ENCODE measurements around the gene BAIAP2L1. TPM values are rescaled to one million over a fixed set of nuclear protein-coding genes. Genes with fewer than 3 reads are reported as not detected.

BAIAP2L1 gene
- total RNA-seq, 2 experiments from 2014 or later: 0.33 to 0.61 TPM

GRCh38 chr7:98338441-98338840 lies 62.4 kb downstream of the BAIAP2L1 start:
- no peak overlapping the region for H3K4me3 ChIP-seq (ENCODE audit: low read length)
- ChIA-PET CTCF (no interaction called here), POLR2A (no interaction called here)
- Mint-ChIP-seq H3K27me3 (no peaks in the 10 kb centered on the region), H3K27ac (no peak overlapping the region), H3K4me1 (ENCODE audit: low read depth) (no peaks in the 10 kb centered on the region), H3K36me3 (ENCODE audit: low read depth) (no peaks in the 10 kb centered on the region), H3K4me3 (no peak overlapping the region), H3K9me3 (peaks cover 3% of the 10 kb centered on the region)
- TF ChIP-seq CTCF (IDR thresholded peaks at IDR 0.05): no peak
- intact Hi-C loops (cut with DNase I, micrococcal nuclease): no loop called here
- no peaks in the 10 kb centered on the region for H3K27me3 ChIP-seq (ENCODE audit: control insufficient read depth in 1 of 2, insufficient read depth in 2 of 2, low read length in 2 of 2)
- ATAC-seq (ENCODE audit: poor library complexity) (no peak), DNase-seq (no peak)
- H3K36me3 ChIP-seq (ENCODE audit: insufficient read depth, low read length): no peaks in the 10 kb centered on the region
- no peak overlapping the region for H3K27ac ChIP-seq (ENCODE audit: low read depth in 1 of 2, low read length in 2 of 2)
- peaks cover 0 to 4% of the 10 kb centered on the region in 2 experiments for H3K9me3 ChIP-seq (ENCODE audit: control insufficient read depth in 1 of 2, insufficient read depth in 1 of 2, low read length in 2 of 2)
- H3K4me1 ChIP-seq (ENCODE audit: insufficient read depth, low read length): no peaks in the 10 kb centered on the region

GRCh38 chr7:98335411-98335977 lies 65.4 kb downstream of the BAIAP2L1 start:
- H3K4me3 Mint-ChIP-seq: no peak overlapping the region
- Histone ChIP-seq H3K9me3 (ENCODE audit: control insufficient read depth in 1 of 2, insufficient read depth in 1 of 2, low read length in 2 of 2) (peaks cover 0 to 4% of the 10 kb centered on the region in 2 experiments), H3K4me1 (ENCODE audit: insufficient read depth, low read length) (no peaks in the 10 kb centered on the region), H3K27me3 (ENCODE audit: control insufficient read depth in 1 of 2, insufficient read depth in 2 of 2, low read length in 2 of 2) (no peaks in the 10 kb centered on the region), H3K36me3 (ENCODE audit: insufficient read depth, low read length) (no peaks in the 10 kb centered on the region), H3K4me3 (ENCODE audit: low read length) (no peak overlapping the region), H3K27ac (ENCODE audit: low read depth in 1 of 2, low read length in 2 of 2) (no peak overlapping the region)
- ChIA-PET POLR2A (no interaction called here), CTCF (no interaction called here)
- H3K27me3 Mint-ChIP-seq: no peaks in the 10 kb centered on the region
- ATAC-seq (ENCODE audit: poor library complexity): no peak
- TF ChIP-seq CTCF (IDR thresholded peaks at IDR 0.05): no peak
- no peak for DNase-seq
- no peaks in the 10 kb centered on the region for H3K36me3 Mint-ChIP-seq (ENCODE audit: low read depth)
- no peaks in the 10 kb centered on the region for H3K4me1 Mint-ChIP-seq (ENCODE audit: low read depth)
- peaks cover 3% of the 10 kb centered on the region for H3K9me3 Mint-ChIP-seq
- intact Hi-C loops (cut with DNase I, micrococcal nuclease): no loop called here
- no peak overlapping the region for H3K27ac Mint-ChIP-seq

- Histone ChIP-seq H3K4me3 (ENCODE audit: low read length) (no peak overlapping the region), H3K36me3 (ENCODE audit: insufficient read depth, low read length) (no peaks in the 10 kb centered on the region), H3K27me3 (ENCODE audit: control insufficient read depth in 1 of 2, insufficient read depth in 2 of 2, low read length in 2 of 2) (no peaks in the 10 kb centered on the region), H3K9me3 (ENCODE audit: control insufficient read depth in 1 of 2, insufficient read depth in 1 of 2, low read length in 2 of 2) (peaks cover 0 to 4% of the 10 kb centered on the region in 2 experiments), H3K4me1 (ENCODE audit: insufficient read depth, low read length) (no peaks in the 10 kb centered on the region), H3K27ac (ENCODE audit: low read depth in 1 of 2, low read length in 2 of 2) (no peak overlapping the region)
- POLR2A ChIA-PET: no interaction called here
- Mint-ChIP-seq H3K36me3 (ENCODE audit: low read depth) (no peaks in the 10 kb centered on the region), H3K9me3 (peaks cover 1% of the 10 kb centered on the region), H3K27me3 (no peaks in the 10 kb centered on the region), H3K27ac (no peak overlapping the region), H3K4me3 (no peak overlapping the region), H3K4me1 (ENCODE audit: low read depth) (no peaks in the 10 kb centered on the region)
- DNase-seq (no peak), ATAC-seq (ENCODE audit: poor library complexity) (no peak)
- CTCF ChIA-PET: no interaction called here
- no peak for TF ChIP-seq CTCF (IDR thresholded peaks at IDR 0.05)
- intact Hi-C loops (cut with DNase I, micrococcal nuclease): no loop called here
Observed at GRCh38 chr7:98334081-98334480, 66.8 kb downstream of the BAIAP2L1 start.

All from CD4-positive, alpha-beta T cell (primary cell).